ENCODE data around the gene UNC5CL.

Gene UNC5CL

GRCh38 chr6:41027799-41028560 is 11.0 kb downstream of the UNC5CL start:
- TF ChIP-seq CTCF (conservative IDR thresholded peaks at IDR 0.05; ENCODE audit: low read depth) = peak; percentile 95
- no peak overlapping the region; the same call in 1 of the 2 replicates for H3K27ac ChIP-seq
- DNase-seq (ENCODE audit: low spot score) = peak; percentile 75
- ChIA-PET CTCF (interaction anchor here (0.6 to 1.8 kb wide), 16 partner anchors 9 to 699 kb away, joined by 3 to 10 read pairs (median 3); partner anchors contain the start of gene TSPO2), POLR2A (ENCODE audit: low non-redundant PET) (interaction anchor here (0.6 to 0.8 kb wide), 2 partner anchors 10 to 647 kb away, joined by 3 read pairs; no protein-coding TSS in a partner anchor)

- CTCF ChIA-PET = interaction anchor here (0.6 to 1.3 kb wide), 5 partner anchors 8 to 442 kb away, joined by 3 to 5 read pairs (median 4); partner anchors contain the start of gene TSPO2
- H3K27ac ChIP-seq = no peak overlapping the region
- no peak for TF ChIP-seq CTCF (conservative IDR thresholded peaks at IDR 0.05; ENCODE audit: low read depth)
- POLR2A ChIA-PET (ENCODE audit: low non-redundant PET) = no interaction called here
- no peak for DNase-seq (ENCODE audit: low spot score)
These were observed 11.8 kb downstream of the UNC5CL start for GRCh38 chr6:41027241-41027640.

- CTCF ChIA-PET = no interaction called here
- TF ChIP-seq CTCF (conservative IDR thresholded peaks at IDR 0.05; ENCODE audit: low read depth) = no peak
- POLR2A ChIA-PET (ENCODE audit: low non-redundant PET) = no interaction called here
- no peak overlapping the region for H3K27ac ChIP-seq
- no peak for DNase-seq (ENCODE audit: low spot score)
These were observed 13.0 kb downstream of the UNC5CL start for GRCh38 chr6:41025966-41026530.

- TF ChIP-seq CTCF (conservative IDR thresholded peaks at IDR 0.05; ENCODE audit: low read depth) = no peak
- POLR2A ChIA-PET (ENCODE audit: low non-redundant PET) = no interaction called here
- DNase-seq (ENCODE audit: low spot score) = no peak
- CTCF ChIA-PET = no interaction called here
- no peak overlapping the region for H3K27ac ChIP-seq
These were observed 15.9 kb downstream of the UNC5CL start for GRCh38 chr6:41023114-41023513.

GRCh38 chr6:41022294-41022693 is 16.7 kb downstream of the UNC5CL start:
- TF ChIP-seq CTCF (conservative IDR thresholded peaks at IDR 0.05; ENCODE audit: low read depth) = no peak
- no peak overlapping the region for H3K27ac ChIP-seq
- CTCF ChIA-PET = interaction anchor here (0.8 kb wide), 1 partner anchor 694 kb away, joined by 4 read pairs; no protein-coding TSS in a partner anchor
- POLR2A ChIA-PET (ENCODE audit: low non-redundant PET) = interaction anchor here (0.6 to 0.7 kb wide), 2 partner anchors 11 to 364 kb away, joined by 3 read pairs; no protein-coding TSS in a partner anchor
- DNase-seq (ENCODE audit: low spot score) = no peak

- DNase-seq (ENCODE audit: low spot score) = no peak
- TF ChIP-seq CTCF (conservative IDR thresholded peaks at IDR 0.05; ENCODE audit: low read depth) = no peak
- POLR2A ChIA-PET (ENCODE audit: low non-redundant PET) = interaction anchor here (0.6 kb wide), 1 partner anchor 364 kb away, joined by 3 read pairs; no protein-coding TSS in a partner anchor
- CTCF ChIA-PET = interaction anchor here (0.8 kb wide), 1 partner anchor 693 kb away, joined by 4 read pairs; no protein-coding TSS in a partner anchor
- no peak overlapping the region for H3K27ac ChIP-seq
These were observed 17.2 kb downstream of the UNC5CL start for GRCh38 chr6:41021832-41022231.
